Panc1 (cell line): ENCODE measurements around the gene PTPRN. TPM values are rescaled to one million over a fixed set of nuclear protein-coding genes. Genes with fewer than 3 reads are reported as not detected.

Source experiments
- ATAC-seq: fragments of 200-7000 bp; cut with Tn5 transposase; 2 replicates; pipeline ENCODE4 v1.9.1; 2020; ENCODE audit warnings: mild to moderate bottlenecking, moderate library complexity
- BruUV-seq: library from RNA; stranded (reverse); fragments of 400-500 nt; replicated peaks from 2 replicates; lab custom pipeline; 2021; lab: Mats Ljungman, UMichigan
- CTCF ChIA-PET: fragments of 300-600 bp; sonication (Branson Sonifier 250); formaldehyde crosslinking; loops from one replicate; lab custom pipeline; 2022; ENCODE audit warnings: antibody characterized with exemption; lab: Charles Lee
- POLR2A ChIA-PET: fragments of 300-600 bp; sonication (Branson Sonifier 250); formaldehyde crosslinking; loops from one replicate; lab custom pipeline; 2022; ENCODE audit warnings: antibody characterized with exemption; lab: Charles Lee
- DNase-seq: peaks from one replicate; pipeline ENCODE4 v3.0.0-alpha.2; 2010; ENCODE audit warnings: low read depth, low spot score
- H3K27ac ChIP-seq: 2 replicates; pipeline ENCODE4 v1.5.1; 2011; ENCODE audit warnings: mild to moderate bottlenecking, low read length, inconsistent platforms
- H3K27me3 ChIP-seq: fragments of 200-500 bp; sonication (Bioruptor generic); 2 replicates; pipeline ENCODE4 v1.6.0; 2014; ENCODE audit warnings: low read length, inconsistent platforms; ENCODE audit not compliant: control insufficient read depth, insufficient read depth
- H3K36me3 ChIP-seq: fragments of 200-500 bp; sonication (Bioruptor generic); 2 replicates; pipeline ENCODE4 v1.5.1; 2014; ENCODE audit warnings: inconsistent platforms, mild to moderate bottlenecking, low read length, moderate library complexity; ENCODE audit not compliant: control insufficient read depth, insufficient read depth
- H3K4me1 ChIP-seq: 2 replicates; pipeline ENCODE4 v1.5.1; 2011; ENCODE audit warnings: inconsistent platforms, mild to moderate bottlenecking, low read length, moderate library complexity; ENCODE audit not compliant: control insufficient read depth, insufficient read depth
- H3K4me3 ChIP-seq, 2 experiments: 2 replicates each; pipeline ENCODE4 v1.5.1; 2011 to 2012; ENCODE audit warnings: low read depth in 2 of 2, low read length in 2 of 2, mild to moderate bottlenecking in 2 of 2, inconsistent platforms in 1 of 2, moderate library complexity in 1 of 2
- H3K9me3 ChIP-seq: fragments of 200-500 bp; sonication (Bioruptor generic); 2 replicates; pipeline ENCODE4 v1.5.1; 2014; ENCODE audit warnings: low read depth, mild to moderate bottlenecking, inconsistent platforms, low read length, moderate library complexity; ENCODE audit not compliant: control insufficient read depth, insufficient read depth
- POLR2AphosphoS5 ChIP-seq: IDR thresholded peaks from 2 replicates; pipeline ENCODE4 v1.6.1; 2012; ENCODE audit warnings: mild to moderate bottlenecking, low read depth, low read length, moderate library complexity
- SIN3A ChIP-seq: IDR thresholded peaks from 2 replicates; pipeline ENCODE4 v1.6.1; 2012; ENCODE audit warnings: low read depth, mild to moderate bottlenecking, low read length, moderate library complexity, borderline replicate concordance; ENCODE audit not compliant: insufficient read depth
- TCF7L2 ChIP-seq: IDR thresholded peaks from 2 replicates; pipeline ENCODE4 v1.6.1; 2011; ENCODE audit warnings: mild to moderate bottlenecking, low read depth, low read length, inconsistent platforms
- in situ Hi-C: cut with HindIII; loops from 2 replicates; pipeline ENCODE4 v1.10.0; 2016; ENCODE audit warnings: low sequenced_read_pairs, low pct_unique_long_range_greater_than_20kb
- intact Hi-C: fragments of 100-400 bp; cut with micrococcal nuclease; formaldehyde crosslinking; loops from one replicate; pipeline ENCODE4 v1.10.0; 2022; ENCODE audit not compliant: unreplicated experiment
- total RNA-seq: library from RNA; stranded (reverse); gene quantifications from one replicate; pipeline ENCODE4 v1.2.1, GENCODE V29; 2021; ENCODE audit not compliant: unreplicated experiment
- TF ChIP-seq, protein P1 (sequence below), 2 experiments: IDR thresholded peaks; 2 replicates each; pipeline ENCODE4 v1.6.1; 2011 to 2012; ENCODE audit warnings: low read depth in 2 of 2, control low read depth in 1 of 2, low read length in 1 of 2, mild to moderate bottlenecking in 1 of 2, moderate library complexity in 1 of 2; ENCODE audit not compliant: insufficient read depth in 1 of 2
- TF ChIP-seq, protein P2 (sequence below): fragments of 450-650 bp; IDR thresholded peaks from 2 replicates; pipeline ENCODE4 v1.5.1; 2017; ENCODE audit warnings: mild to moderate bottlenecking

PTPRN gene
- total RNA-seq, 1 experiment from 2014 or later: not detected

GRCh38 chr2:219289537-219290361 is 19.5 kb downstream of the PTPRN start:
- ChIA-PET POLR2A (no interaction called here), CTCF (no interaction called here)
- TF ChIP-seq POLR2AphosphoS5 (no peak), SIN3A (no peak), TCF7L2 (no peak)
- TF ChIP-seq, protein P1, sequence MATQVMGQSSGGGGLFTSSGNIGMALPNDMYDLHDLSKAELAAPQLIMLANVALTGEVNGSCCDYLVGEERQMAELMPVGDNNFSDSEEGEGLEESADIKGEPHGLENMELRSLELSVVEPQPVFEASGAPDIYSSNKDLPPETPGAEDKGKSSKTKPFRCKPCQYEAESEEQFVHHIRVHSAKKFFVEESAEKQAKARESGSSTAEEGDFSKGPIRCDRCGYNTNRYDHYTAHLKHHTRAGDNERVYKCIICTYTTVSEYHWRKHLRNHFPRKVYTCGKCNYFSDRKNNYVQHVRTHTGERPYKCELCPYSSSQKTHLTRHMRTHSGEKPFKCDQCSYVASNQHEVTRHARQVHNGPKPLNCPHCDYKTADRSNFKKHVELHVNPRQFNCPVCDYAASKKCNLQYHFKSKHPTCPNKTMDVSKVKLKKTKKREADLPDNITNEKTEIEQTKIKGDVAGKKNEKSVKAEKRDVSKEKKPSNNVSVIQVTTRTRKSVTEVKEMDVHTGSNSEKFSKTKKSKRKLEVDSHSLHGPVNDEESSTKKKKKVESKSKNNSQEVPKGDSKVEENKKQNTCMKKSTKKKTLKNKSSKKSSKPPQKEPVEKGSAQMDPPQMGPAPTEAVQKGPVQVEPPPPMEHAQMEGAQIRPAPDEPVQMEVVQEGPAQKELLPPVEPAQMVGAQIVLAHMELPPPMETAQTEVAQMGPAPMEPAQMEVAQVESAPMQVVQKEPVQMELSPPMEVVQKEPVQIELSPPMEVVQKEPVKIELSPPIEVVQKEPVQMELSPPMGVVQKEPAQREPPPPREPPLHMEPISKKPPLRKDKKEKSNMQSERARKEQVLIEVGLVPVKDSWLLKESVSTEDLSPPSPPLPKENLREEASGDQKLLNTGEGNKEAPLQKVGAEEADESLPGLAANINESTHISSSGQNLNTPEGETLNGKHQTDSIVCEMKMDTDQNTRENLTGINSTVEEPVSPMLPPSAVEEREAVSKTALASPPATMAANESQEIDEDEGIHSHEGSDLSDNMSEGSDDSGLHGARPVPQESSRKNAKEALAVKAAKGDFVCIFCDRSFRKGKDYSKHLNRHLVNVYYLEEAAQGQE (IDR thresholded peaks at IDR 0.05; ENCODE audit: insufficient read depth in 1 of 2, low read depth in 2 of 2, low read length in 1 of 2): no peak
- TF ChIP-seq, protein P2, sequence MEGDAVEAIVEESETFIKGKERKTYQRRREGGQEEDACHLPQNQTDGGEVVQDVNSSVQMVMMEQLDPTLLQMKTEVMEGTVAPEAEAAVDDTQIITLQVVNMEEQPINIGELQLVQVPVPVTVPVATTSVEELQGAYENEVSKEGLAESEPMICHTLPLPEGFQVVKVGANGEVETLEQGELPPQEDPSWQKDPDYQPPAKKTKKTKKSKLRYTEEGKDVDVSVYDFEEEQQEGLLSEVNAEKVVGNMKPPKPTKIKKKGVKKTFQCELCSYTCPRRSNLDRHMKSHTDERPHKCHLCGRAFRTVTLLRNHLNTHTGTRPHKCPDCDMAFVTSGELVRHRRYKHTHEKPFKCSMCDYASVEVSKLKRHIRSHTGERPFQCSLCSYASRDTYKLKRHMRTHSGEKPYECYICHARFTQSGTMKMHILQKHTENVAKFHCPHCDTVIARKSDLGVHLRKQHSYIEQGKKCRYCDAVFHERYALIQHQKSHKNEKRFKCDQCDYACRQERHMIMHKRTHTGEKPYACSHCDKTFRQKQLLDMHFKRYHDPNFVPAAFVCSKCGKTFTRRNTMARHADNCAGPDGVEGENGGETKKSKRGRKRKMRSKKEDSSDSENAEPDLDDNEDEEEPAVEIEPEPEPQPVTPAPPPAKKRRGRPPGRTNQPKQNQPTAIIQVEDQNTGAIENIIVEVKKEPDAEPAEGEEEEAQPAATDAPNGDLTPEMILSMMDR: no peak
- Histone ChIP-seq H3K4me3 (no peak overlapping the region), H3K4me1 (peaks cover 4% of the 10 kb centered on the region; the same call in 1 of the 2 replicates), H3K36me3 (no peaks in the 10 kb centered on the region), H3K27ac (no peak overlapping the region), H3K9me3 (no peaks in the 10 kb centered on the region), H3K27me3 (no peaks in the 10 kb centered on the region)
- no TSS peak for BruUV-seq
- DNase-seq: no peak
- in situ Hi-C loops: no loop called here
- intact Hi-C loops: no loop called here
- ATAC-seq: no peak

DNA sequence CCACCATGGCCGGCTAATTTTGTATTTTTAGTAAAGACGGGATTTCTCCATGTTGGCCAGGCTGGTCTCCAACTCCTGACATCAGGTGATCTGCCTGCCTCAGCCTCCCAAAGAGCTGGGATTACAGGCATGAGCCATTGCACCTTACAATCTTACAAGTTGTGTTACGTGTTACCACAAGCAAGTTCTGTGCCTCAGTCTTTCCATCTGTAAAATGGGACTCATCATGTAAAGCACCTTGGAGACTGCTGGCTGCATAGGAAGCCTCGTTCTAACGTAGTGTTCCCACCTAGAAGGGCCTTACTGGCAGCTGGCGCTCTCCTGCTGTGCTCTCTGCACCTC is 20.0 kb downstream of the PTPRN start:
- DNase-seq: no peak
- Histone ChIP-seq H3K4me3 (no peak overlapping the region), H3K27ac (no peak overlapping the region), H3K4me1 (peaks cover 4% of the 10 kb centered on the region; the same call in 1 of the 2 replicates), H3K9me3 (no peaks in the 10 kb centered on the region), H3K36me3 (no peaks in the 10 kb centered on the region), H3K27me3 (no peaks in the 10 kb centered on the region)
- ChIA-PET CTCF (no interaction called here), POLR2A (no interaction called here)
- intact Hi-C loops: no loop called here
- BruUV-seq: no TSS peak
- TF ChIP-seq TCF7L2: no peak
- TF ChIP-seq SIN3A: no peak
- TF ChIP-seq, protein P2: no peak
- TF ChIP-seq, protein P1 (IDR thresholded peaks at IDR 0.05; ENCODE audit: insufficient read depth in 1 of 2, low read depth in 2 of 2, low read length in 1 of 2): no peak
- TF ChIP-seq POLR2AphosphoS5: no peak
- in situ Hi-C loops: no loop called here
- ATAC-seq: no peak
